Measurements from ENCODE around the gene PRELID1. TPM values are rescaled to one million over a fixed set of nuclear protein-coding genes. Genes with fewer than 3 reads are reported as not detected.

Gene PRELID1
- polyA plus RNA-seq, 3 donors: 264 to 510 (median 490) TPM

DNA sequence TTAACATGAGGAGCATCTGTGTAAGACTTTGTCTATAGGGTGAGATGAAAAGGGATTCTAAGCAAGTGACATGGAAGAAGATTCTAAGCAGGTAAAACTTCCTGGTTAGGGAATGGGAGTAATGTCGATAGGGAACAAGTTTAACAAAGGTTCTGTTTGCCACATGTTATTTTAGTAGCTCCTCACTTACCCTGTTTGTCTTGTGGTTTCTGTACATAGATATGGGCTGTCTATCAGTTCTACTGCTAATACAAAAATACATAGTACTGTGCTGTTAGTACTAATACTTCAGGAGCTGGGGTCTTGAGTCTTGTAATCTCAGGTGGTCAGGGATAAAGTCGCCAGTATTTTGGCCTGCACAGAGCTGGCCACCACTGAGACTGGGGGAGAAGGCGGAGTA is 32.9 kb upstream of the PRELID1 start:
- H3K4me1 Mint-ChIP-seq: no peaks in the 10 kb centered on the region
- Histone ChIP-seq H4K20me1 (ENCODE audit: insufficient read depth, low read length) (peaks cover 10% of the 10 kb centered on the region), H3K36me3 (replicated peaks in 1 of 2; ENCODE audit: control insufficient read depth in 1 of 2, insufficient read depth in 2 of 2, low read length in 2 of 2) (peaks cover 81 to 100% of the 10 kb centered on the region in 2 donors), H3K27ac (ENCODE audit: low read depth in 1 of 2, low read length in 2 of 2) (no peak overlapping the region), H2AFZ (ENCODE audit: insufficient read depth, low read depth, low read length, poor library complexity, severe bottlenecking) (no peak overlapping the region), H3K4me3 (replicated peaks in 1 of 3; ENCODE audit: low read depth in 2 of 3, low read length in 3 of 3) (no peak overlapping the region), H3K79me2 (ENCODE audit: insufficient read depth, low read length) (no peaks in the 10 kb centered on the region), H3K9ac (ENCODE audit: insufficient read depth, low read length, poor library complexity, severe bottlenecking) (no peak overlapping the region), H3K27me3 (ENCODE audit: control insufficient read depth in 2 of 2, insufficient read depth in 2 of 2, low read length in 2 of 2) (no peaks in the 10 kb centered on the region), H3K4me1 (ENCODE audit: control insufficient read depth in 1 of 2, insufficient read depth in 2 of 2, low read length in 2 of 2) (no peaks in the 10 kb centered on the region), H3K4me2 (replicated peaks; ENCODE audit: extremely low read depth, low read length, poor library complexity, severe bottlenecking) (no peak overlapping the region), H3K9me3 (replicated peaks in 1 of 2; ENCODE audit: control insufficient read depth in 1 of 2, insufficient read depth in 1 of 2, low read length in 2 of 2) (no peaks in the 10 kb centered on the region)
- H3K4me3 Mint-ChIP-seq: no peak overlapping the region
- H3K27me3 Mint-ChIP-seq (ENCODE audit: low read depth in 3 of 3): peaks cover 0 to 2% (median 1%) of the 10 kb centered on the region in 3 donors
- intact Hi-C loops (cut with micrococcal nuclease): no loop called here
- peaks cover 84 to 95% of the 10 kb centered on the region in 2 donors for H3K36me3 Mint-ChIP-seq
- no peaks in the 10 kb centered on the region for H3K9me3 Mint-ChIP-seq
- 95% methylated on average over 2 of the region's 3 CpGs for WGBS (ENCODE audit: insufficient coverage)
- no peak overlapping the region for H3K27ac Mint-ChIP-seq
- no peak for TF ChIP-seq CTCF (IDR thresholded peaks at IDR 0.05)
- DNase-seq: no peak

GRCh38 chr5:177271113-177271512 is 32.5 kb upstream of the PRELID1 start:
- no peak overlapping the region for H3K4me3 ChIP-seq (replicated peaks in 1 of 3; ENCODE audit: low read depth in 2 of 3, low read length in 3 of 3)
- no peak for DNase-seq
- Mint-ChIP-seq H3K9me3 (no peaks in the 10 kb centered on the region), H3K27ac (no peak overlapping the region), H3K4me3 (no peak overlapping the region), H3K36me3 (peaks cover 82 to 95% of the 10 kb centered on the region in 2 donors), H3K4me1 (no peaks in the 10 kb centered on the region), H3K27me3 (ENCODE audit: low read depth in 3 of 3) (peaks cover 0 to 2% (median 1%) of the 10 kb centered on the region in 3 donors)
- no peaks in the 10 kb centered on the region for H3K79me2 ChIP-seq (ENCODE audit: insufficient read depth, low read length)
- peaks cover 81 to 100% of the 10 kb centered on the region in 2 donors for H3K36me3 ChIP-seq (replicated peaks in 1 of 2; ENCODE audit: control insufficient read depth in 1 of 2, insufficient read depth in 2 of 2, low read length in 2 of 2)
- no peaks in the 10 kb centered on the region for H3K27me3 ChIP-seq (ENCODE audit: control insufficient read depth in 2 of 2, insufficient read depth in 2 of 2, low read length in 2 of 2)
- no peak for TF ChIP-seq CTCF (IDR thresholded peaks at IDR 0.05)
- no peak overlapping the region for H2AFZ ChIP-seq (ENCODE audit: insufficient read depth, low read depth, low read length, poor library complexity, severe bottlenecking)
- no peak overlapping the region for H3K4me2 ChIP-seq (replicated peaks; ENCODE audit: extremely low read depth, low read length, poor library complexity, severe bottlenecking)
- H3K9ac ChIP-seq (ENCODE audit: insufficient read depth, low read length, poor library complexity, severe bottlenecking): no peak overlapping the region
- H3K27ac ChIP-seq (ENCODE audit: low read depth in 1 of 2, low read length in 2 of 2): no peak overlapping the region
- H3K4me1 ChIP-seq (ENCODE audit: control insufficient read depth in 1 of 2, insufficient read depth in 2 of 2, low read length in 2 of 2): no peaks in the 10 kb centered on the region
- 87% methylated on average over 3 of the region's 4 CpGs for WGBS (ENCODE audit: insufficient coverage)
- intact Hi-C loops (cut with micrococcal nuclease): no loop called here
- H3K9me3 ChIP-seq (replicated peaks in 1 of 2; ENCODE audit: control insufficient read depth in 1 of 2, insufficient read depth in 1 of 2, low read length in 2 of 2): no peaks in the 10 kb centered on the region
- peaks cover 10% of the 10 kb centered on the region for H4K20me1 ChIP-seq (ENCODE audit: insufficient read depth, low read length)

Data from CD14-positive monocyte (primary cell).